Kidney epithelial cell (primary cell): ENCODE measurements around the gene SMIM17. TPM values are rescaled to one million over a fixed set of nuclear protein-coding genes. Genes with fewer than 3 reads are reported as not detected.

Experiments
- DNase-seq: peaks from one replicate; pipeline ENCODE4 v3.0.0-alpha.2; 2010; ENCODE audit warnings: low read depth
- H3K27me3 ChIP-seq: 2 replicates; pipeline ENCODE4 v1.6.0; 2011; ENCODE audit warnings: low read length; ENCODE audit not compliant: control insufficient read depth, insufficient read depth
- H3K36me3 ChIP-seq: 2 replicates; pipeline ENCODE4 v1.5.1; 2011; ENCODE audit warnings: low read length; ENCODE audit not compliant: control insufficient read depth, insufficient read depth
- H3K4me3 ChIP-seq: 2 replicates; pipeline ENCODE4 v1.5.1; 2011; ENCODE audit warnings: low read depth, mild to moderate bottlenecking, control low read depth, low read length
- total RNA-seq: library from RNA; depleted of rRNA; stranded (reverse); fragments of >200 nt; gene quantifications from 2 replicates; pipeline ENCODE4 v1.2.3, GENCODE V29; 2015
- TF ChIP-seq, protein P1 (sequence below): IDR thresholded peaks from 2 replicates; pipeline ENCODE4 v1.5.1; 2011; ENCODE audit warnings: mild to moderate bottlenecking, moderate library complexity, low read length, control low read depth, inconsistent platforms; ENCODE audit not compliant: insufficient read depth, poor library complexity, severe bottlenecking

The SMIM17 gene
- total RNA-seq, 1 donor from 2014 or later: 0.46 TPM

- TF ChIP-seq, protein P1, sequence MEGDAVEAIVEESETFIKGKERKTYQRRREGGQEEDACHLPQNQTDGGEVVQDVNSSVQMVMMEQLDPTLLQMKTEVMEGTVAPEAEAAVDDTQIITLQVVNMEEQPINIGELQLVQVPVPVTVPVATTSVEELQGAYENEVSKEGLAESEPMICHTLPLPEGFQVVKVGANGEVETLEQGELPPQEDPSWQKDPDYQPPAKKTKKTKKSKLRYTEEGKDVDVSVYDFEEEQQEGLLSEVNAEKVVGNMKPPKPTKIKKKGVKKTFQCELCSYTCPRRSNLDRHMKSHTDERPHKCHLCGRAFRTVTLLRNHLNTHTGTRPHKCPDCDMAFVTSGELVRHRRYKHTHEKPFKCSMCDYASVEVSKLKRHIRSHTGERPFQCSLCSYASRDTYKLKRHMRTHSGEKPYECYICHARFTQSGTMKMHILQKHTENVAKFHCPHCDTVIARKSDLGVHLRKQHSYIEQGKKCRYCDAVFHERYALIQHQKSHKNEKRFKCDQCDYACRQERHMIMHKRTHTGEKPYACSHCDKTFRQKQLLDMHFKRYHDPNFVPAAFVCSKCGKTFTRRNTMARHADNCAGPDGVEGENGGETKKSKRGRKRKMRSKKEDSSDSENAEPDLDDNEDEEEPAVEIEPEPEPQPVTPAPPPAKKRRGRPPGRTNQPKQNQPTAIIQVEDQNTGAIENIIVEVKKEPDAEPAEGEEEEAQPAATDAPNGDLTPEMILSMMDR: no peak
- no peaks in the 10 kb centered on the region for H3K27me3 ChIP-seq
- DNase-seq: no peak
- no peak overlapping the region for H3K4me3 ChIP-seq
- no peaks in the 10 kb centered on the region for H3K36me3 ChIP-seq
Measured at GRCh38 chr19:56660381-56661107, 17.6 kb downstream of the SMIM17 start.

DNA sequence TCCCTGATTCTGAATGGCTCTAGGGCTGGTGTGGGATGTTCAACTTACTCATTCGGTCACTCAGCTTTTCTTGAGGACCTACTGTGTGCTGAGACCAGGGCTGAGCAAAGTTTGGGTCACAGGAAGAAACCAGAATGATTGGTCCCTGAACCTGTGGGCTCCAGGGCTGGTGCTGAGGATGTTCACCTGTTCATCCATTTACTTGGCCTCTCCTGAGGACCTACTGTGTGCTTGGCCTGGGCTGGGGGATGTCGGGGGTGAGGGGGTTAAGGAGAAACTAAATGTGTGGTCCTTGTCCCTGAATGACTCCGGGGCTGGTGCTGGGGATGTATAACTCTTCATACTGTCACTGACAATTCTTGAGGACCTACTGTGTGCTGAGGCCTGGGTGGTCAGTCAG, 18.3 kb downstream of the SMIM17 start:
- DNase-seq: no peak
- H3K27me3 ChIP-seq: no peaks in the 10 kb centered on the region
- H3K4me3 ChIP-seq: no peak overlapping the region
- H3K36me3 ChIP-seq: no peaks in the 10 kb centered on the region
- TF ChIP-seq, protein P1: no peak

DNA sequence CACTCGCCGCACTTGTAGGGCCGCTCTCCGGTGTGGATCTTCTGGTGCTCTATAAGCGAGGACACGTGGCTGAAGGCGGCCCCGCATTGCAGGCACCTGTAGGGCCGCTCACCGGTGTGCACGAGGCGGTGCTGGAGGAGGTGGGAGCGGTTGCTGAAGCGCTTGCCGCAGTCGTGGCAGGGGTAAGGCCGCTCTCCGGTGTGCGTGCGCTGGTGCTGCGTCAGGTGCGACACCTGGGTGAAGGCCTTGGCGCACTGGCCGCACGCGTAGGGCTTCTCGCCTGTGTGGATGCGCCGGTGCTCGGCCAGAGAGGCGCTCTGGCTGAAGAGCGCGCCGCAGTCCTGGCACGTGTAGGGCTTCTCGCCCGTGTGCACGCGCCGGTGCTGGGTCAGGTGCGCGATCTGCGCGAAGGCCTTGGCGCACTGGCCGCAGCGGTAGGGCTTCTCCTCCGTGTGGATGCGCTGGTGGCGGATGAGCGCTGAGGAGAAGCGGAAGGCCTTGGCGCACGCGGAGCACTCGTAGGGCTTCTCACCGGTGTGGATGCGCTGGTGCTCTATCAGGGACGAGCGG, 21.1 kb downstream of the SMIM17 start:
- TF ChIP-seq, protein P1: no peak
- no peak for DNase-seq
- Histone ChIP-seq H3K27me3 (no peaks in the 10 kb centered on the region), H3K4me3 (no peak overlapping the region), H3K36me3 (no peaks in the 10 kb centered on the region)

- Histone ChIP-seq H3K4me3 (no peak overlapping the region), H3K27me3 (no peaks in the 10 kb centered on the region), H3K36me3 (no peaks in the 10 kb centered on the region)
- TF ChIP-seq, protein P1: no peak
- DNase-seq: no peak
Measured at GRCh38 chr19:56664511-56664910, 21.6 kb downstream of the SMIM17 start.

DNA sequence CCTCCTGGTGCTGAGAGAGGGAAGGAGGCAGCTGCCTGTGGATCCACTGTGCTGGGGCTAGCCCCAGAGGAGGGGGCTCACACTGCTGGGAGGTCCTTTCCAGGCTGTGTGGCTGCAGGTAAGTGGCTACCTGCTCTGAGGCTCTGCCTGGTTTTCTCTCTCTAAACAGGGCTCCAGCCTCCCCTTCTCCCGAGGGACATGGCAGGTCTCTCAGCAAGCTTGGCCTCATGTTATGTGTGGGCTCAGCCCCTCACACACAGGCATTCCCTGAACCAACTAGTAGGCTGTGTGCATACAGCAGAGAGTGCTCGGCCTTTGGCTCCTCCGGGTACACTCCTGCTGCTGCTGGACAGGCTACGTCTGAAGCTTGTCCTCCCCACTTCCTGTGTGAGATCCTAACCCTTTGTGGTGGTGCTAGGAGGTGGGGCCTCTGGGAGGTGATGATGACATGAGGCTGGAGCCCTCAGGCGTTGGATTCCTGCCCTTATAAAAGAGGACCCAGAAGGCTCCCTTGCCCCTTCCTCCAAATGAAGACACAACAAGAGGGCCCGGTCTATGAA, 24.4 kb downstream of the SMIM17 start:
- DNase-seq: no peak
- H3K27me3 ChIP-seq: no peaks in the 10 kb centered on the region
- no peaks in the 10 kb centered on the region for H3K36me3 ChIP-seq
- H3K4me3 ChIP-seq: no peak overlapping the region
- TF ChIP-seq, protein P1: no peak
